GM06990 (cell line): ENCODE results near the gene KLHL36.

ENCODE experiments used
- DNase-seq: peaks from one replicate; pipeline ENCODE4 v3.0.0-alpha.2; 2011; ENCODE audit not compliant: insufficient read length; ENCODE audit errors: extremely low read depth
- H3K27me3 ChIP-seq: replicated peaks from 2 replicates; pipeline ENCODE4 v1.6.0; 2011; ENCODE audit warnings: low read length; ENCODE audit not compliant: control insufficient read depth, insufficient read depth
- H3K36me3 ChIP-seq: 2 replicates; pipeline ENCODE4 v1.5.1; 2011; ENCODE audit warnings: low read length; ENCODE audit not compliant: control insufficient read depth, insufficient read depth
- H3K4me3 ChIP-seq: replicated peaks from 2 replicates; pipeline ENCODE4 v1.5.1; 2011; ENCODE audit warnings: low read depth, mild to moderate bottlenecking, control low read depth, low read length
- CTCF ChIP-seq: IDR thresholded peaks from 2 replicates; pipeline ENCODE4 v1.5.1; 2011; ENCODE audit warnings: low read length, control low read depth, mild to moderate bottlenecking, inconsistent platforms; ENCODE audit not compliant: insufficient read depth, poor library complexity, severe bottlenecking

Gene KLHL36

GRCh38 chr16:84635702-84636101 lies 12.6 kb upstream of the KLHL36 start:
- Histone ChIP-seq H3K4me3 (no peak overlapping the region), H3K27me3 (no peaks in the 10 kb centered on the region), H3K36me3 (no peaks in the 10 kb centered on the region)
- no peak for DNase-seq
- TF ChIP-seq CTCF = no peak

- no peak for TF ChIP-seq CTCF
- no peaks in the 10 kb centered on the region for H3K36me3 ChIP-seq
- H3K27me3 ChIP-seq = no peaks in the 10 kb centered on the region
- H3K4me3 ChIP-seq = no peak overlapping the region
- DNase-seq = no peak
Measured at GRCh38 chr16:84637709-84638108, 10.6 kb upstream of the KLHL36 start.

GRCh38 chr16:84638231-84638806 lies 10.0 kb upstream of the KLHL36 start:
- no peaks in the 10 kb centered on the region for H3K27me3 ChIP-seq
- DNase-seq = no peak
- H3K4me3 ChIP-seq = no peak overlapping the region
- no peak for TF ChIP-seq CTCF
- no peaks in the 10 kb centered on the region for H3K36me3 ChIP-seq

GRCh38 chr16:84640145-84640544 lies 8.2 kb upstream of the KLHL36 start:
- H3K4me3 ChIP-seq = no peak overlapping the region
- H3K27me3 ChIP-seq = no peaks in the 10 kb centered on the region
- H3K36me3 ChIP-seq = no peaks in the 10 kb centered on the region
- TF ChIP-seq CTCF = no peak
- no peak for DNase-seq

- H3K27me3 ChIP-seq = no peaks in the 10 kb centered on the region
- DNase-seq = no peak
- TF ChIP-seq CTCF = no peak
- H3K36me3 ChIP-seq = no peaks in the 10 kb centered on the region
- H3K4me3 ChIP-seq = no peak overlapping the region; the same call in 1 of the 2 replicates
Measured at GRCh38 chr16:84641643-84642358, 6.5 kb upstream of the KLHL36 start.

GRCh38 chr16:84643180-84643583 lies 5.1 kb upstream of the KLHL36 start:
- Histone ChIP-seq H3K27me3 (no peaks in the 10 kb centered on the region), H3K4me3 (no peak overlapping the region), H3K36me3 (no peaks in the 10 kb centered on the region)
- DNase-seq = no peak
- TF ChIP-seq CTCF = no peak
